ENCODE data around the gene APH1A.
"Not testable (repeated sequence)": the region's sequence is repeated elsewhere in the genome, so short reads cannot be mapped to it uniquely, and the experiment has no call there.

The APH1A gene

DNA sequence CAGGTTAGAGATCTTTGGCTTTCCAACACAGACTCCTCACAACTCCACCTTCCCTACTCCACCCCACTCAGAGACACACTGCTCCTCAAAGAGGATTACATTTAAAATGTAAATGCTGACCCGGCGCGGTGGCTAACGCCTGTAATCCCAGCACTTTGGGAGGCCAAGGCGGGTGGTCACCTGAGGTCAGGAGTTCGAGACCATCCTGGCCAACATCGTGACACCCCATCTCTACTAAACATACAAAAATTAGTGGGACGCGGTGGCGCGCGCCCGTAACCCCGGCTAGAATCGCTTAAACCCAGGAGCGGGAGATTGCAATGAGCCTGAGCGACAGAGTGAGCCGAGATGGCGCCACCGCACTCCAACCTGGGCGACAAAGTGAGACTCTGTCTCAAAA lies 31.1 kb downstream of the APH1A start:
- DNase-seq (ENCODE audit: low read depth): no peak
- TF ChIP-seq CTCF (conservative IDR thresholded peaks at IDR 0.05; ENCODE audit: low read depth, low read length): no peak

GRCh38 chr1:150237176-150237575 lies 31.6 kb downstream of the APH1A start:
- not testable (repeated sequence) for DNase-seq (ENCODE audit: low read depth); H3K4me3 ChIP-seq (ENCODE audit: low read length)

More for the DNA sequence above, 31.1 kb downstream of the APH1A start:
- H3K4me3 ChIP-seq (ENCODE audit: low read length): no peak overlapping the region

DNA sequence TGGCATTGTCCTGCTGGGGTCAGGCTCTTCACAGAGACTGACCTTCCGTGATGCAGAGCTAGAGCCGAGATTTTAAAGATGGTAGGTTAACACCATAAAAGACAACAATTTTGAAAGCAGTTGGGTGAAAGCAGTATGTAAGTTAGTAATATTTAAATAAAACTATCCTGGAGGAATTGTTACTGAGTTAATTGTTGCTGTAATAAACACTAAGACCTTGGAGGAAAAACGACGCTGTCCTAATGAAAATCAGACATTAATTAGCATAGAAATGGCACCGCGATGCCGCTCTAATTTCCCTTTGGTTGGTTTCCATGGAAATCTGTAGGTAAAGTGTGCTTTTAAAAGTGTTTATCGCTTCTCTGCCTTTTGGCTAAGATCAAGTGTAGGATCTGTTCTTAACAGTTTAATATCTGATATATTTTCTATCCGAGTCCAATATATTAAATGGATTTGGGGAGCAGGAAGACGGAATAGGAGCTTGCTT lies 32.2 kb downstream of the APH1A start:
- no peak for DNase-seq (ENCODE audit: low read depth)

GRCh38 chr1:150235852-150236613 lies 32.8 kb downstream of the APH1A start, which contains the start of gene ANP32E:
Gene ANP32E, minus strand, starts transcription at chr1:150236112. Its CDS starts 326 bp downstream, at chr1:150235786.
- peak within 1 kb of the TSS; percentile 98 for H3K4me3 ChIP-seq (ENCODE audit: low read length)
- TF ChIP-seq CTCF (conservative IDR thresholded peaks at IDR 0.05; ENCODE audit: low read depth, low read length): no peak
- peak; percentile 99 for DNase-seq (ENCODE audit: low read depth)

More for the DNA sequence above, 32.2 kb downstream of the APH1A start:
- no peak for TF ChIP-seq CTCF (conservative IDR thresholded peaks at IDR 0.05; ENCODE audit: low read depth, low read length)
- H3K4me3 ChIP-seq (ENCODE audit: low read length): peak overlapping the region; percentile 98

DNA sequence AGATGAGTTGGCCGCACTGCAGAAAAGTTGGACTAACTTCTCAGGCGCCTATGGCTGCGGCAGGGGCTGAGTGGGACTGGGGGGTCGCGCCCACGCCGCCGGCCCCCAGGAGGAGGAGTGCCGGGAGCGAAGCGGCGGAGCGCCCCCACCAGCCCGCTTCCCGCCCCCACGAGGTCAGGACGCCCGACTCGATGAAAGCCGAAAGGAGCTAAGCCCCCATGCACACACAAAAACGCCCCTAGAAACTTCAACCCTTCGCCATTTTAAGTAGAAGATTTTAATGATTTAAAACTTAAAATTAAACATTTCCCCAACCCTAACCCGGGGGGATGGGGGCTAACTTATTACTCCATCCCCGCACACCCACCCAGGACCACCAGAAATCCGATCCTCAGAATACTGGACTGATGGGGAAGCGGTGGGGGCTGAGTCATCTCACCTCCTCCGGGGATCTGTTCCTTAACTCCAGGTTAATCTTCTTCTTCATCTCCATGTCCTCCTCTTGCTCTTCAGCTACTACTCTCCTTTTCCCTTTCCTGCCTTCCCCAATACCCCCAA lies 33.4 kb downstream of the APH1A start:
- TF ChIP-seq CTCF (conservative IDR thresholded peaks at IDR 0.05; ENCODE audit: low read depth, low read length): no peak
- peak overlapping the region; percentile 98 for H3K4me3 ChIP-seq (ENCODE audit: low read length)
- DNase-seq (ENCODE audit: low read depth): no peak

GRCh38 chr1:150234566-150235293 lies 34.1 kb downstream of the APH1A start:
- DNase-seq (ENCODE audit: low read depth): no peak
- peak overlapping the region; percentile 98 for H3K4me3 ChIP-seq (ENCODE audit: low read length)
- no peak for TF ChIP-seq CTCF (conservative IDR thresholded peaks at IDR 0.05; ENCODE audit: low read depth, low read length)

DNA sequence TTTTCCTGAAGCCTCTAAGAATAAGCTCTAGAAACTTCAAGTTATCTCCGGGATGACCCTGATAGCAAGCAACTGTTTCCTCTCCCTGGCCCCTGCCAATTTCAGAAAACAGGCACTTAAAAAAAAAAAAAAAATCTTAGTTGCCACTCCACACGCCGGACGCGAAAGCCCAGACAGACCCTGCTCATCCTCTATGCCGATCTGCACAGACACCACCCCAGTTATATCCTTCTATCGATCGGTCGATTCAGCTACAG lies 34.6 kb downstream of the APH1A start:
- H3K4me3 ChIP-seq (ENCODE audit: low read length): peak overlapping the region; percentile 98
- no peak for DNase-seq (ENCODE audit: low read depth)
- TF ChIP-seq CTCF (conservative IDR thresholded peaks at IDR 0.05; ENCODE audit: low read depth, low read length): no peak

All from retinal pigment epithelial cell (primary cell).